NB4 (cell line): Measurements from ENCODE around the gene TMEM156.

Source experiments
- POLR2A ChIP-seq: IDR thresholded peaks from 2 replicates; pipeline ENCODE4 v1.6.1; 2011; ENCODE audit warnings: mild to moderate bottlenecking; ENCODE audit not compliant: insufficient read length; ENCODE audit errors: extremely low read depth
- TF ChIP-seq, protein P1 (sequence below): IDR thresholded peaks from one replicate; pipeline ENCODE4 v1.5.1; 2012; ENCODE audit warnings: low read depth, low read length

- TF ChIP-seq, protein P1, sequence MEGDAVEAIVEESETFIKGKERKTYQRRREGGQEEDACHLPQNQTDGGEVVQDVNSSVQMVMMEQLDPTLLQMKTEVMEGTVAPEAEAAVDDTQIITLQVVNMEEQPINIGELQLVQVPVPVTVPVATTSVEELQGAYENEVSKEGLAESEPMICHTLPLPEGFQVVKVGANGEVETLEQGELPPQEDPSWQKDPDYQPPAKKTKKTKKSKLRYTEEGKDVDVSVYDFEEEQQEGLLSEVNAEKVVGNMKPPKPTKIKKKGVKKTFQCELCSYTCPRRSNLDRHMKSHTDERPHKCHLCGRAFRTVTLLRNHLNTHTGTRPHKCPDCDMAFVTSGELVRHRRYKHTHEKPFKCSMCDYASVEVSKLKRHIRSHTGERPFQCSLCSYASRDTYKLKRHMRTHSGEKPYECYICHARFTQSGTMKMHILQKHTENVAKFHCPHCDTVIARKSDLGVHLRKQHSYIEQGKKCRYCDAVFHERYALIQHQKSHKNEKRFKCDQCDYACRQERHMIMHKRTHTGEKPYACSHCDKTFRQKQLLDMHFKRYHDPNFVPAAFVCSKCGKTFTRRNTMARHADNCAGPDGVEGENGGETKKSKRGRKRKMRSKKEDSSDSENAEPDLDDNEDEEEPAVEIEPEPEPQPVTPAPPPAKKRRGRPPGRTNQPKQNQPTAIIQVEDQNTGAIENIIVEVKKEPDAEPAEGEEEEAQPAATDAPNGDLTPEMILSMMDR = no peak
- TF ChIP-seq POLR2A = no peak
Measured at GRCh38 chr4:39047681-39048080, 15.5 kb upstream of the TMEM156 start.
